Measurements from ENCODE around the gene TTLL9. TPM values are rescaled to one million over a fixed set of nuclear protein-coding genes. Genes with fewer than 3 reads are reported as not detected.

Gene TTLL9
- polyA plus RNA-seq, 1 donor from 2014 or later: 8.0 TPM

DNA sequence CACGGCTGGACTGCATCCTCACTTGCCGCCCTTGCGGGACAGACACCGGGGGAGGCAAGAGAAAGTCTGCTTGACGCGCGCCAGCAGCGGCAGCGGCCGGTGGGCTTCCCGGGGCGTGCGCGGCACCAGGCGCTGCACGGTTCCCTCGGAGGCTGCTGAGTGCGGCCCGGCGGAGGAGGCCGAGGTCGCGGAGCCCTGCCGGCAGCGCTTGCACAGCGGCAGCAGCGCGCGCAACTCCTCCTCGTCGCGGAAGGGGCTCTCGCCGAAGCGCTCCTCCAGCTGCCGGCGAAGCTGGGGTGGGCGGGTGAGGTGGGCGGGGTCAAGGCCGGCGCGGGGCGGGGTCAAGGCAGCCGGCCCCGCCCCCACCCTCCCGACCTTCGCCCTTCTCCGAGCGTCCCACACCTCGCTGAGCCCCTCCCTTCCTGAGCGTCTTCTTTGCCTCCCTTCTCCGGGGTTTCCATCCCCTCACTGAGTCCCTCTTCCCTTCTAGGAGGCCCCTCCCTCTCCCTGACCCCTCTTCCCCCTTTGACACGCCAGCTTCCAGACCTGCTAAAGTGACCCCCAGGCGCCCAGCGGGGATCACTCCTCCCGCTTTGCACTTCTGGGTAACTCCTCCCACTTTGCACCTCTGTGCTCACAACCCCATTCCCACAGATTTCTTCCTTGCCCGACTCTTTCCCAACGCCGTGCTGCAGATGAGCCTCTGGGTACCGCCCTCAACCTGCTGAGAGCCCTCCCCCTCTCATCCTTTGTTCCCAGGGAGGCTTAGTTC is 8.9 kb upstream of the TTLL9 start:
- no peaks in the 10 kb centered on the region for H3K9me3 ChIP-seq (ENCODE audit: low read length)
- no peaks in the 10 kb centered on the region for H4K20me1 ChIP-seq (ENCODE audit: insufficient read depth)
- peak overlapping the region; percentile 75 for H3K4me3 ChIP-seq (ENCODE audit: low read length)
- peak overlapping the region; percentile 77 for H3K4me2 ChIP-seq (ENCODE audit: low read length)
- H2AFZ ChIP-seq (ENCODE audit: low read depth, low read length): peak overlapping the region; percentile 88
- H3K36me3 ChIP-seq (ENCODE audit: insufficient read depth, low read length): no peaks in the 10 kb centered on the region
- peak overlapping the region; percentile 92 for H3K27ac ChIP-seq (ENCODE audit: low read length)
- no peaks in the 10 kb centered on the region for H3K27me3 ChIP-seq (ENCODE audit: insufficient read depth, low read depth, low read length)
- TF ChIP-seq REST (IDR thresholded peaks at IDR 0.05; ENCODE audit: borderline replicate concordance) (no peak), SMC3 (conservative IDR thresholded peaks at IDR 0.05; ENCODE audit: poor library complexity) (peak; percentile 39), TAF1 (IDR thresholded peaks at IDR 0.05; ENCODE audit: low read depth) (peak; percentile 52), EZH2 (IDR thresholded peaks at IDR 0.05; ENCODE audit: borderline replicate concordance, insufficient read depth, low read length, poor library complexity, severe bottlenecking) (no peak), RAD21 (conservative IDR thresholded peaks at IDR 0.05) (peak; percentile 30), POLR2AphosphoS5 (IDR thresholded peaks at IDR 0.05) (peak; percentile 92), EP300 (conservative IDR thresholded peaks at IDR 0.05; ENCODE audit: poor library complexity, severe bottlenecking) (peak; percentile 35), MXI1 (conservative IDR thresholded peaks at IDR 0.05; ENCODE audit: poor library complexity, severe bottlenecking) (peak; percentile 69)
- TF ChIP-seq, protein P1, sequence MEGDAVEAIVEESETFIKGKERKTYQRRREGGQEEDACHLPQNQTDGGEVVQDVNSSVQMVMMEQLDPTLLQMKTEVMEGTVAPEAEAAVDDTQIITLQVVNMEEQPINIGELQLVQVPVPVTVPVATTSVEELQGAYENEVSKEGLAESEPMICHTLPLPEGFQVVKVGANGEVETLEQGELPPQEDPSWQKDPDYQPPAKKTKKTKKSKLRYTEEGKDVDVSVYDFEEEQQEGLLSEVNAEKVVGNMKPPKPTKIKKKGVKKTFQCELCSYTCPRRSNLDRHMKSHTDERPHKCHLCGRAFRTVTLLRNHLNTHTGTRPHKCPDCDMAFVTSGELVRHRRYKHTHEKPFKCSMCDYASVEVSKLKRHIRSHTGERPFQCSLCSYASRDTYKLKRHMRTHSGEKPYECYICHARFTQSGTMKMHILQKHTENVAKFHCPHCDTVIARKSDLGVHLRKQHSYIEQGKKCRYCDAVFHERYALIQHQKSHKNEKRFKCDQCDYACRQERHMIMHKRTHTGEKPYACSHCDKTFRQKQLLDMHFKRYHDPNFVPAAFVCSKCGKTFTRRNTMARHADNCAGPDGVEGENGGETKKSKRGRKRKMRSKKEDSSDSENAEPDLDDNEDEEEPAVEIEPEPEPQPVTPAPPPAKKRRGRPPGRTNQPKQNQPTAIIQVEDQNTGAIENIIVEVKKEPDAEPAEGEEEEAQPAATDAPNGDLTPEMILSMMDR (IDR thresholded peaks at IDR 0.05; ENCODE audit: poor library complexity, severe bottlenecking): peak; percentile 37
- H3F3A ChIP-seq (ENCODE audit: insufficient read depth, low read length, poor library complexity, severe bottlenecking): peaks cover 8% of the 10 kb centered on the region
- no peaks in the 10 kb centered on the region for H3K9me2 ChIP-seq (ENCODE audit: insufficient read depth, low read length)
- no peaks in the 10 kb centered on the region for H3K79me2 ChIP-seq (replicated peaks; ENCODE audit: insufficient read depth, low read length)
- H3K9ac ChIP-seq (ENCODE audit: low read length): peak overlapping the region; percentile 84

DNA sequence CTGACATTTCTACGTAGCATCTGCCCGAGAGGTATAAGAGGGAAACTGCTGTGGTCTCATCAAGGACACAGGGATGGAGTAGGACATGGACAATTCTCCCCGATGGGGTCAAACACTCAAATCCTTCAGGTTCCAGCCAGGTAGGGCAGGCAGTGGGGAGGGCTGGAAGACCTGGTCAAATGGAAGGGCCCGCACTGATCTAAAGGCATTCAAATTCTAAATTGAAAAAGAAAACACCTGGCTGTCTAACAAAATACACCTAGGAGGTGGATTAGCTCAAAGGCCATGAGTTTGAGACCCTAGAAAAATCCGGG is 8.3 kb upstream of the TTLL9 start:
- no peaks in the 10 kb centered on the region for H3K9me2 ChIP-seq (ENCODE audit: insufficient read depth, low read length)
- peak overlapping the region; percentile 75 for H3K4me3 ChIP-seq (ENCODE audit: low read length)
- peak overlapping the region; percentile 87 for H2AFZ ChIP-seq (ENCODE audit: low read depth, low read length)
- H3K4me2 ChIP-seq (ENCODE audit: low read length): peak overlapping the region; percentile 77
- no peaks in the 10 kb centered on the region for H3K27me3 ChIP-seq (ENCODE audit: insufficient read depth, low read depth, low read length)
- H3K9me3 ChIP-seq (ENCODE audit: low read length): no peaks in the 10 kb centered on the region
- H3K79me2 ChIP-seq (replicated peaks; ENCODE audit: insufficient read depth, low read length): no peaks in the 10 kb centered on the region
- H3K27ac ChIP-seq (ENCODE audit: low read length): peak overlapping the region; percentile 92
- TF ChIP-seq, protein P1 (IDR thresholded peaks at IDR 0.05; ENCODE audit: poor library complexity, severe bottlenecking): no peak
- TF ChIP-seq MXI1 (conservative IDR thresholded peaks at IDR 0.05; ENCODE audit: poor library complexity, severe bottlenecking): no peak
- peak; percentile 87 for TF ChIP-seq REST (IDR thresholded peaks at IDR 0.05; ENCODE audit: borderline replicate concordance)
- no peak for TF ChIP-seq EZH2 (IDR thresholded peaks at IDR 0.05; ENCODE audit: borderline replicate concordance, insufficient read depth, low read length, poor library complexity, severe bottlenecking)
- no peak for TF ChIP-seq POLR2AphosphoS5 (IDR thresholded peaks at IDR 0.05)
- peak; percentile 24 for TF ChIP-seq RAD21 (conservative IDR thresholded peaks at IDR 0.05)
- peak; percentile 30 for TF ChIP-seq EP300 (conservative IDR thresholded peaks at IDR 0.05; ENCODE audit: poor library complexity, severe bottlenecking)
- TF ChIP-seq SMC3 (conservative IDR thresholded peaks at IDR 0.05; ENCODE audit: poor library complexity): no peak
- peak; percentile 68 for TF ChIP-seq TAF1 (IDR thresholded peaks at IDR 0.05; ENCODE audit: low read depth)
- no peaks in the 10 kb centered on the region for H4K20me1 ChIP-seq (ENCODE audit: insufficient read depth)
- H3K36me3 ChIP-seq (ENCODE audit: insufficient read depth, low read length): no peaks in the 10 kb centered on the region
- peaks cover 8% of the 10 kb centered on the region for H3F3A ChIP-seq (ENCODE audit: insufficient read depth, low read length, poor library complexity, severe bottlenecking)
- H3K9ac ChIP-seq (ENCODE audit: low read length): peak overlapping the region; percentile 84

Data from neural cell (in vitro differentiated cells).